NCI-H2171 (cell line): ENCODE data around the gene IL36A.
A peak's percentile ranks its signal among the peaks of the same experiment; 100 is the strongest.

Source experiments
- DNase-seq: peaks from one replicate; lab custom pipeline; 2025; lab: John Stamatoyannopoulos, UW

The IL36A gene, protein sequence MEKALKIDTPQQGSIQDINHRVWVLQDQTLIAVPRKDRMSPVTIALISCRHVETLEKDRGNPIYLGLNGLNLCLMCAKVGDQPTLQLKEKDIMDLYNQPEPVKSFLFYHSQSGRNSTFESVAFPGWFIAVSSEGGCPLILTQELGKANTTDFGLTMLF

DNA sequence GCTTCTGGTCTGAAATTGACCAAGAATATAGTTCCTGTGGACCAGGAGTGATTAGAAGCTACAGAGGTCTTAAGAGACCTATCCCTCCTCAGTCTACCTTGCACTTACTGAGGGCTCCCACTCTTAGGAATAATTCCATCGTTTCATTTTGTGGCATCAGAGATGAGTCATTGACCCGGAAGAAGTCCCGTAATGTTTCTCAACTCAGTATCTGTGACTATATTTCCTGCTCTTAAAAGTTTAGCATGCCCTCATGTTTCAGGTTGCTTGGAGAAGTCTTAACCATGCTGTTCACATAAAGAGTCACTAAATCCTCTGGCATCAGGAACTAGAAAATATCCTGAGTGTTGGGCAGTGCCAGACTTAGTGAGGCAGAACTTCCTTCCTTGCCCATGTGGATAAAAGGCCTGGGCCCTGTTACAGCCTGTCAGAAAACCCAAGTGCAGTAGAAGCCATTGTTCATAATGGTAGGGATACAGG lies at the start of gene IL36A:
IL36A (plus strand) TSS at position 430 of the 480 bp plus-strand sequence. CDS start 413 bp downstream, outside the sequence.
- DNase-seq, result no peak

DNA sequence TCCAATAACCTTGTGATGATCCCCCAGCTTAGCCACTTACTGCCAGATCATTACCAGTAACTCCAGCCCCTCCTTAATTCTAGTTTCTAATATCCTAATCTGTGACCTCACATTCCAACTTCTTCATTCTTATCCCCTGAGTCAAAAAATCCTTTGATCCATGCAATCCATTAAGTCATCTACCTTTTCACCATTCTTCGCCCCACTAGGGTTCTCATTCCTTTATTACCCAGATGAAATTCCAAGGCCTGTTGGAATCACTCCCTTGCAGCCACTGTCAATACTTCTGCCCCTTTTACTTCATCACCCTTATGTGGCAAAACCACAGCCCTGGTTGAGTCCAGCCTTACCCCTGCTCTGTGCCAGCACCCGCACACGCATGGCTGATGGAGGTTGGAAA lies 47.7 kb upstream of the IL36A start:
- no peak for DNase-seq

DNA sequence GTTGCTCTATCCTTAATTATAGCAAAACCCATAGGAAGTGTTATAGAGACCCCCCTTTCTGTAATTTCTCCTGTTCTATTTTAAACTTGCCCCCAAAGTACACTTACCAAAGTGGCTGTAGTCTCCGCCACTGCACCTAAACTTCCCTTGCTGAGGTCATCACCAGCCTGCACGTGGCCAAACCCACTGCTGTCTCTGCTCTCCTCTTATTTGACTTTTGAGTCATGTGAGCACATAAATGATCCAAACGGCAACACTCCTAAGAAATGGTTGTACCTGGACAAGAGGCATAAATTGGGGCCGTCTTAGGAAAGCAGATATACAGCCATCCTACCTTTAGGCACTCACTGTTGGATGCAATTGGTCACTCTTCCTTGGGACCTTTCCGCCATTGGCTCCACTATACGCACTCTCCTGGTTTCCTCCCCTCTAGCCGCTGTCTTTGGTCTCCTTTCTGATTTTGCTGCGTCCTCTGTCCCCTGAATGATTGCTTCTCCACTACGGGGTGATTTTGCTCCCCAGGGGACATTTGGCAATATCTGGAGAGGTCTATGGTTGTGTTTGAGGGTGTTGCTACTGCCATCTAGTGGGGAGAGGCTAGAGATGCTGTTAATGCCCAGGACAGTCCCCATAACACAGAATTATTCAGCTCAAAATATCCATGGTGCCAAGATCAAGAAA lies 46.7 kb upstream of the IL36A start:
- DNase-seq, result peak; percentile 36

DNA sequence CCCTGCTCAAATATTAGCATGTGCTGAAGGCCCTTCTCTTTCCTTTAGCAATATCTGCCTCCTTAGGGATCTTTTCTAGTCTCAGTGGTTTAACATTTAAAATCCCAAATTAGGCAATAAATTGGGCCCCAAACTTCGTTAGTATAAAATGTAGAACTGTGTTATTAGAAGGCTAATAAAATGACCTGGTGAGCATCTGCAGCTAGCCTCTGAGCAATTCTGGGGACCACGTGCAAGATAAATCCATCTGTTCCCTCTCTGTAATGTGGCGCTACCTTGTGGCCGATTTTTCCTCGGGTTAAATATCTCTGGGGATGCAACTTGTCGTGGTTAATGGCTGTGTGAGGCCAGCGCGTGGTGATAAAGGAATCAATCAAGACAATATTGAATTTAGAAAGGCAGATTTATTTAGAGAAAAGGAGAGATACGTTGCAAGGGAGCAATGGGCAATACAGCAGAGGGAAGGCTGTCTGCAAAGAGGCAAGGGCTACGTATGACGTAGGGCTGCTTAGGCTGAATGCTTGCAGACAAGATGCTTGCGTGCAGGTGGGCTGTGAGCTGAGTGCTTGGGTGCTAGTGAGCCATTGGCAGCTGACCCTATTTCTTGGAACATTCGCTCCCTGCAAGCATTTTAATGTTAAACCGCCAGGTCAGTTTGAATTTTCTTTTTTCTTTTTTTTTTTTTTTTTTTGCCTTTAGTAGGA lies 46.0 kb upstream of the IL36A start:
- peak; percentile 20 for DNase-seq

DNA sequence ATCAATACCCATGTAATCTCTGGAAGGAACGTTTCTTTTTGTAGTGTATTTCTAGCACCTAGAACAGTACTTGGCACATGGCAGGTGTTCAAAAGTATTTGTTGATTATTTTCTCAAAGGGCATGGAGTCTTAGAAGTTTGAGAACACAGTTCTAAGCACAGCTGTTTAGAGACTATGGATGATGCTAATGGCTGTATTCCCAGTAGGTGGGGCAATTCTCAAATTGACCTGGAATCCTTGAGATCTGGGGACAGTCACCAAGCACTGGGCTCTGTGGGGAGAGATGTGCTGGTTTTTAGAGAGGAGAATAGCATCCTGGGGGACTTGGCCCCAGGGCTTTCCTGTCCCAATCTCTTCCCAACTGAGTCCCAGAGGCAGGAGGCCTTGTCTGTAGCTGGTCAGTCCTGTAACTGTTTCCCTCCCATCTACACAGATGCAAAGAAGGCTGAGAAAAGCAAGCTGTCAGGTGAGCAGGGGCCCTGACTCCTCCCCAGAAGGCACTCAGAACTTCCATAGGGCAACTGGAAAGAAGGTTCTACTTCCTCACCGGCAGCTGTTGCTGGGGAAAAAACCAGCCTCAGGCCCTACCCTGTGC lies 44.9 kb upstream of the IL36A start:
- no peak for DNase-seq

DNA sequence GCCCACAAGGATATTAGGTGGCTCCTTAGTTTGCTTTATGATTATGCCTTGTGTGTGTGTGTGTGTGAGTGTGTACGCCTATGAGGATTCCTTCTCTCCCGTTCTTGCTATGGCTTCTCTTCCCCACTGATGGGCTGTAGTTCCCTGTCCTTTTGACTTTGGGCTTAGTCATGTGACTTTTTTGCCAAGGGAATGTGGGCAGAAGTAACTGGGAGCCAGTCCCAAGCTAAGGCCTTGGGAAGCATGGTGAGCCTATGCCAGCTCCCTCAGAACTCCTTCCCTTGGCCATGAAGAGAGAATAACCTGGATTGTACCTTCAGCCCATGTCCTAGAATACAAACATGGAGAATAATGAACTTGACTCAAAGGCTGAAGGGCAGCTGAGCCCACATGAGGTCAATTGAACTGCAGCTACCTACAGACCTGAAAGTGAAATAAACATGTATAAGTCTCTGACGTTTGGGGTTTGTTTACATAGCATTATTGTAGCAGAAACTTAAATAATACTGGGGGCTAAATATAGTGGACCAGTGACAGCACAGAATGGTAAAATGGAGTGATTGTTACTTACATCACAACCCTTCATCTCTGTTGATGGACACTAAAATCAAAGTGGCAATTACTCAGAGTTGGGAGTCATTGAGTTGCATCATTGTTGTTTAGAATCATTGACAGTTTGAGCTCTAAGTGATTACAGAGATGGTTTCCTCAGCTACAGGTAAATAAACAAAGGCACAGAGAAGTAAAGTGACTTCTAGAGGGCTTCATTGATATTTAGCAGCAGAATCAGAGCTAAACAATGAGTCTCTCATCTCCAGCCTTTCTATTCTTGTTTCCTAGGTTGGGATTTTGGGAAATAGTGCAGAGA lies 42.7 kb upstream of the IL36A start:
- DNase-seq, result no peak

DNA sequence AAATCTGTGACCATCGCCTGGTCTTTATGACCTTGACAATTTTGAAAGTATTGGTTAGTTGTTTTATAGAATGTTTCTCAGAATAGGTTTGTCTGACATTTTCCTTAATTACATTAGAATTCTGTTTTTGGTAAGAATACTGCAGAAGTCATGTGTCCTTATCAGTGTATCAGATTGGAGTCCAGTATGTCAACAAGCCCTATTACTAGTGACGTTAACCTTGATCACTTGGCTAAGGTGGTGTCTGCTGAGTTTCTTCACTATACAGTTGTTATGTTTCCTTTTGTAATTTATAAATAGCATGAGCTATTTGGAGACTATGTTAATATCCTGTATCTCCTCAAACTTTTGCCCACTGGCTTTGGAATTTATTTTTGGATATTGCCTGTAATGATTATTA lies 38.2 kb upstream of the IL36A start:
- DNase-seq, result no peak

DNA sequence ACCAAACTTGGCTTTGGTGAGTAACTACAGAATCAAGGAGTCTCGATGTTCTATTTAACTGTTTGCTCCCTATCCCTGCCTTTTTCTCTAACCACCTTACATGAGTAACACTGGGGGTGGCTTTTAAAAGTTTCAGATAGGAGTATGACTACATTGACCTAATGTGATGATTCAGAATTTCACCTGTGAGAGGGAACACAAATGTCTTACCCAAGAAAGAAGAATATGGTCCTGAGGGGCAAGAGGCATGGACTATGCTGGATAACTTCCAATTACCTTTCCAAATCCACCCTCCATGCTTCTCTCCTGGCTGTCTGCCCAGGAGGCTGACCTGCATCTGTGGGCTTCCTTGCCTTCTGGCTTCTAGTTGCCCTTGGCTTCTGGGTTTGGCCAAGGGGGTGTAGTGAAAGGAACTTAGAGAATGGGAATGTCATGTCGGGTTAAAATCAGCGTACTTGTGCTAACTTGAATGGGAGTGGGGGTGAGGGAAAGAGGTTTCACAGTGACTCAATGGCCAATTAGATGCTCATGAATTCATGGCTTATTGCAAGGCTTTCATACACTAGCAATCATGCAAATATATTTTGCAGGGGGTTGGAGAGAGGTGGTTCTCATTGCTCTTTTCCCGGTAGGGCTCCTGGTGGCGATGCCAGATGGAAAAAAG lies 32.7 kb upstream of the IL36A start:
- no peak for DNase-seq

DNA sequence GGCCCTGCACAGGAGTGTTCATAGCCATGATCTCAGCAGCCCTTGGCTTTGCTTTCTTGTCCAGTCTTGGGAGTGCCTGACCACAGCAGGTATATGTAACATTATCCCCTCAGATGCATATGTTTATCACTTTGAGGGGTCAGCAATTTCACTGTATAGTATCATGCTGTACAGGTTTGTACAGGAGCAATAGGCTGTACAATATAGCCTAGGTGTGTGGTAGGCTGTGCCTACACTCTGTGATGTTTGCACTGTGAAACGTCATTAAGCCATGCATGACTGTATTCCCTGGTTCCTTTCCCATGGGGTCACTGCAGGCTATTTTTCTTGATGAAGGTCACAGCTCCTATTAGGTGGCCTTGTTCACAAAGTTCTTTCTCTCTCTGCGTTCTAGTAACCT lies 32.1 kb upstream of the IL36A start:
- no peak for DNase-seq

DNA sequence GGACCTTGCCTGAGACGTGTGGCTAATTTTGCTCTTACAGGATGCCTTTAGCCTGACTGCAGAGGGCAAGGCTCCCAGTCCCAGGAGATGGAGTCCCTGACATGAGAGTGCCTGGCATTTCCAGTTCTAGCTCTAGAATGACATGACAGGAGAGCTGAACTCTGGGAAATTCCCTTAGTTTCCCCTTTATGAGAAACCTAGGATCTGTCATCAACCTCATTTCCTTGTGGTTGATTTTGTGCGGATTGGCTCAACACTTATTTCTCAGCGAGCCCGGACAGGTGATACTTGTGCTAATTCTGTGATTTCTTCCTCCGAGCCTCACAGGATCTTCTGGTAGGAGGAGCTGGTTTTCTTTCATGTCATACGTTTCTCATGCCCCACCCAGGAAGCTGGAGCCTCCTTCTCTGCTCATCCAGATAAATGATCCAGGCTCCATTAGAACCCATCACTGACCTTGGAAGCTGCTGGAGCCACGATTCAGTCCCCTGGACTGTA lies 27.7 kb upstream of the IL36A start, which contains the start of gene IL36G:
IL36G (plus strand) TSS at position 448 of the 498 bp plus-strand sequence. CDS start 633 bp downstream, outside the sequence.
- no peak for DNase-seq

DNA sequence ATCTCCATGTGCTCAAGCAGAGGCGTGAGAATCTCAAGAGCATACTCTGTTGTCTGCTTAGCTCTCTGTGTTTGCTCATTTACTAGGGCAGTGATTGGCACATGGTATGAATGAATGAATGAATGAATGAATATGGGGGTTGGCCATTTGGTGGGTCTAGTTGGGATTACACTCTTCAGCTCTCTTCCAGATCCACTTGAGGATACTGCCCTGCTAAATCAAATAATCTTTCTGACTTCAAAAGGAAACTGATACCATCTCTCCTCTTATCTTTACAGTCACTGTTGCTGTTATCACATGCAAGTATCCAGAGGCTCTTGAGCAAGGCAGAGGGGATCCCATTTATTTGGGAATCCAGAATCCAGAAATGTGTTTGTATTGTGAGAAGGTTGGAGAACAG lies 25.5 kb upstream of the IL36A start:
- no peak for DNase-seq

DNA sequence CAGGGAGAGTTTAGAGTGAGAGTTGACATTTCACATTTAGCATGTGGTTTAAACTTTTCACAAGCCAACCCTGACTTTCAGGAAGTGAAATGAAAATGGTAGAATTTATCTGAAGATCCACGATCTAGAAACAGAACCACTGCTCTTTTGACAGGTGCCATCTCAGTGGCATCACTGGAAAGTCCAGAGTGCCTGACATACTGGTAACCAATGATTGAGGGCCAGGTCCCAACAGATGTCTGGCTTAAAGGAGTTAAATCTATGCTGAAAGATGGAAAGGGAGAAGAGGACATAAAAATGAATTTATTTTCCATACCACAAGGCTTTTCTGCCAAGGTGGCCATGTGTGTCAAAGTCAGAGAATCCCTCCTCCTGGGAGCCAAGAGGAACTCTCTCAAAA lies 24.7 kb upstream of the IL36A start:
- DNase-seq, result no peak

DNA sequence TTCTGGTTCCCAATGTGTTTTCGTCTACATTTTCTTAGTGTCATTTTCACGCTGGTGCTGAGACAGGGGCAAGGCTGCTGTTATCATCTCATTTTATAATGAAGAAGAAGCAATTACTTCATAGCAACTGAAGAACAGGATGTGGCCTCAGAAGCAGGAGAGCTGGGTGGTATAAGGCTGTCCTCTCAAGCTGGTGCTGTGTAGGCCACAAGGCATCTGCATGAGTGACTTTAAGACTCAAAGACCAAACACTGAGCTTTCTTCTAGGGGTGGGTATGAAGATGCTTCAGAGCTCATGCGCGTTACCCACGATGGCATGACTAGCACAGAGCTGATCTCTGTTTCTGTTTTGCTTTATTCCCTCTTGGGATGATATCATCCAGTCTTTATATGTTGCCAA lies 20.2 kb upstream of the IL36A start:
- no peak for DNase-seq

DNA sequence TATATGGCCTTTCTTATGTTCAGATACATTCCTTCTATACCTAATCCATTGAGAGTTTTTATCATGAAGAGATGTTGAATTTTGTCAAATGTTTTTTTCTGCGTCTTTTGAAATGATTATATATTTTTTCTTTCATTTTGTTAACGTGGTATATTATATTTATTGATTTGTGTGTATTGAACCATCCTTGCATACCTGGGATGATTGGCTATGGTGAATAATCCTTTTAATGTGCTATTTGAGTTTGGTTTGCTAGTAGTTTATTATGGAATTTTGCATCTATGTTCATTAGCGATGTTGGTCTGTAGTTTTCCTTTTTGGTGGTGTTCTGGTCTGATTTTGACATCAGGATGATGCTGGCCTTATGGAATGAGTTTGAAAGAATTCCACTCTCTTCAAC lies 15.6 kb upstream of the IL36A start:
- DNase-seq, result no peak

DNA sequence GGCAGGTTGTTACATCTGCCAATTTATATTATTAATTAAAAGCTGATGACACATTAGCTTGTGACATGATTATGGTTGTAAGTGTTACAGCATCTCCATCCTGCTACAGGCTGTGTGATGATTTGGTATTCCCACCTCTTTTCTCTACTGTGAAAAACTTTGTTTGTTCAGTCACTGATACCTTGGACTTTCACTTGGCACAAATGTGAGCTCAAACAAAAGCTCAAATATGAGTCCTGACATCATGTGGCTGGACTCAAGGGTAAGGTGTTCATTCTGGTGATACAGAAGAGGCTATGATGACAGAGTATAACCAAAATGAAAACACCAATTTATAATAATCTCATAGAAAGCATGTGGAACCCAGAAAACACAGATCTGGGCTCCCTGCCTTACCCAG lies 11.4 kb upstream of the IL36A start:
- no peak for DNase-seq

DNA sequence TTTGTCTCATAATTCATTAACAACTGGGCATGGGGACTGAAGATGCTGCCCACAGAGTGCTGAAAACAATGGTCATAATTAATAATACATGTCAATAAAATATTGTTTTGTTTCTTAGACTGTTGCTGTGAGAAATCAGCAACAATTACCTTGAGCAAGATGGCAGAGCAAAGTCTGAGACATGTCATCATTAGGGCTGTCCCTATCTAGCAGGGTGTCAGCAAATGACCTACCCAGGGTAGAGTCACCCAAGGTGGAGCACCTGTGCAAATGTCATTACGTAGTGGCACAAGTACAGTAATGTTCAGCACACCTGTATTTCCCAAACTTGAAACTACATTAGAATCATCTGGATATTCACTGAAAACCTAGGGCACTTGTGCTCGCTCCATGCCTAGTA lies 10.6 kb upstream of the IL36A start:
- no peak for DNase-seq

DNA sequence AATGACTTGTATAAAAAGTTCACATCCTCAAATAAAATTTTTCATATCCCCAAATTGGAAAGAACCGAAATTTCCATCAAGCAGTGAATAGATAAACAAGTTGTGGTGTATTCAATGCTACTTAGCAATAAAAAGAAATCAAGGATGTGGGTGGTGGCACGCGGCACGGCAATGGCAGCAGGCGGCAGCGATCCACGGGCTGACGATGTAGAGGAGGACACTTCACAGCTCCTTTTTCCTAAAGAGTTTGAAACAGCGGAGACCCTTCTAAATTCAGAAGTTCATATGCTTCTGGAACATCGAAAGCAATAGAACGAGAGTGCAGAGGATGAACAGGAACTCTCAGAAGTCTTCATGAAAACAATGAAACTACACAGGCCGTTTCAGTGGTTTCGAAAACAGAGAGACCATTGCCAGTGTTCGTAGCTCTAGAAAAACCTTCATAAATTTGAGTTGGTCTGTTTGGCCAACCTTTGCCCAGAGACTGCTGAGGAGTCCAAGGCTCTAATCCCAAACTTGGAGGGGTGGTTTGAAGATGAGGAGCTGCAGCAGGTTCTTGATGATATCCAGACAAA lies 9.8 kb upstream of the IL36A start:
- no peak for DNase-seq

DNA sequence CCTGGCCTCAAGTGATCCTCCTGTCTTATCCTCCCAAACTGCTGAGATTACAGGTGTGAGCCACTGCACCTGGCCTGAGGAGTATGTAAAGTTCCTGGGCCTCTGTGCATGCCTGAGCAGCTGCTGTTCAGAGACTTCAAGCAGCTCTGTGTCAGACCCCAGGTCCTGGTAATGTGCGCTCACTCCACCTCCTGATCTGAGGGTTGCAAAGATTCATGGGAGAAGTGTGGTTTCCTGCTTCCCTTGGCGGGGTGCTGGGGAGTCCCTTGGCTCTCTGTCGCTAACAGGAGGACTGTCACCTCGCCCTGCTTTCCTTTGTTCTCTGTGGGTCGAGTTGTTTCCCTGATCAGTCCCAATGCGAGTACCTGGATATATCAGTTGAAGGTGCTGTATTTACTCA lies 8.6 kb upstream of the IL36A start:
- no peak for DNase-seq

DNA sequence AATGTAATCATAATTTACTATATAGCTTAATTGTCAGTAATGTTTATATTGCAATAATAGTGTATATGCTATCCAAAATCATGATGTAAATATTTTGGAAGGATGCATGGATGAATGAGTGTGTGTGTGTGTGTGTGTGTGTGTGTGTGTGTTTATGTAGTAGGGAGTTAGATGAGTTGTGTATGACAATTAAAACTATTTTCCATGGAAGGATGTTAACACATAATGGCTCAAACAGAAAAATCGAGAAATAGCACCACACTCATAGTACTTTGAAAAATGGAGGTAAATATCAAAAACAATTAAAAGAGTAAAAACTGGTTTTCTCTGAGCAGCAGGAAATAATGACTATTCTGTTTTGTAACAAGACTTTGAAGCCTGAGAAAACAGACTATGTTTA lies 8.1 kb upstream of the IL36A start:
- DNase-seq, result no peak

DNA sequence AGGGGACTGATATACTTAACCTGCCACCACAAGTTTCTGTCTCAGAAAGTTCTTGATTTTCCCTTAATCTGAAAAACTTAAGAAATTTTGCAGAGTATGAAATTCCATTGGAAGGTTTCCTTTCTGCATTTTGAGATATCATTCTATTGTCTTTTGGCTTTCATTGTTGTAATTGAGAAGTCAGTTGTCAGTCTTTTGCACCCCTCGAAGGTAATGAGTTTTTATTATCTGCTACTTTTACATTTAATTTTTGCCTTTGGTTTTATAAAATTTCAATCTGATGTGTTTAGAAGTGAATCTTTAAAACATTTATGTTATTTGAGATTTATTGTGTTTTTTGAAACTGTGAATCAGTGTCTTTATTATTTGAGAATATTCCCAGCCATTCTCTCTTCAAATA lies 4.8 kb upstream of the IL36A start:
- DNase-seq, result no peak

DNA sequence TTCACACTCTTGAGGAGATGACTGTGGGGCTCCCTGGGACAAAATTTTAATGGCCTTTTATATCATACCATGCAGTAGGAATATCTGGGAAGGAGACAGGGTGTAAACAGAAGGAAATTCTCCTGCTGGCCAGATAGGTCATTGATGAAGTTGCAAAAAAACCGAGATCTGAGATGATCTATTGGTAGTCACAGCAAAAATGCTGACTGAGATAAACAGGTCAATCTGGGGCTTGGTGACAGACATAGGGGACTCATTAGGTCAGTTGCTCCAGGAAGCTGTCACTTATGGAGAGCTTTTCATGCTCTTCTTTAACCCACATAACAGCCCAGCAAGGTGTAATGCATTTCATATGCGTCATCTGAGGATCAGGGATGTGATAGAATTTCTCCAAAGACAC lies 2.6 kb upstream of the IL36A start:
- no peak for DNase-seq
